ENCODE results near the gene KLHL8. TPM values are rescaled to one million over a fixed set of nuclear protein-coding genes. Genes with fewer than 3 reads are reported as not detected.

Gene KLHL8
- 66.0 TPM for total RNA-seq

GRCh38 chr4:87220094-87220822, at the start of gene KLHL8:
KLHL8 (minus strand) TSS chr4:87220618; CDS start chr4:87195539, 25,079 bp downstream.

Other genes with a start within 250 kb of the KLHL8 start
- 0.69 TPM for gene HSD17B13, start 102.3 kb upstream of the KLHL8 start, total RNA-seq
- 27.5 TPM for gene HSD17B11, start 170.6 kb upstream of the KLHL8 start, total RNA-seq
- gene NUDT9, start 202.0 kb upstream of the KLHL8 start, total RNA-seq: 26.3 TPM

All from diencephalon (tissue), 1 donor.